ENCODE results near the gene COTL1. TPM values are rescaled to one million over a fixed set of nuclear protein-coding genes. Genes with fewer than 3 reads are reported as not detected.

The COTL1 gene
- total RNA-seq, 2 experiments from 2014 or later, result 125 to 232 TPM

GRCh38 chr16:84528322-84528721, 89.6 kb downstream of the COTL1 start:
- H3K9me2 ChIP-seq (ENCODE audit: insufficient read depth, low read length), result no peaks in the 10 kb centered on the region
- no TSS peak for BruUV-seq (replicated peaks)
- H3K79me2 ChIP-seq (ENCODE audit: insufficient read depth, low read depth, low read length), result no peaks in the 10 kb centered on the region
- POLR2A ChIA-PET, result interaction anchor here (0.6 to 0.8 kb wide), 2 partner anchors 241 to 426 kb away, joined by 3 read pairs; no protein-coding TSS in a partner anchor
- no peak for TF ChIP-seq EZH2phosphoT487 (IDR thresholded peaks at IDR 0.05; ENCODE audit: borderline replicate concordance, low read depth, low read length)
- TF ChIP-seq CTCF (conservative IDR thresholded peaks at IDR 0.05; ENCODE audit: low read length), result no peak
- H3K36me3 ChIP-seq (ENCODE audit: insufficient read depth, low read length), result no peaks in the 10 kb centered on the region
- H3K27ac ChIP-seq (ENCODE audit: low read depth, low read length, poor library complexity, severe bottlenecking), result no peak overlapping the region
- intact Hi-C loops (cut with micrococcal nuclease; ENCODE audit: unreplicated experiment), result no loop called here
- no peak overlapping the region for H2AFZ ChIP-seq (ENCODE audit: low read length)
- H3K4me1 ChIP-seq (ENCODE audit: insufficient read depth, low read length, poor library complexity, severe bottlenecking), result no peaks in the 10 kb centered on the region
- DNase-seq (ENCODE audit: low spot score), result no peak
- H3K4me3 ChIP-seq (ENCODE audit: low read depth, low read length, poor library complexity, severe bottlenecking), result no peak overlapping the region
- H4K20me1 ChIP-seq (ENCODE audit: insufficient read depth, low read length), result no peaks in the 10 kb centered on the region
- no peak overlapping the region for H3K4me2 ChIP-seq (ENCODE audit: low read length)
- CTCF ChIA-PET (ENCODE audit: unreplicated experiment), result no interaction called here
- no peaks in the 10 kb centered on the region for H3K9me3 ChIP-seq (ENCODE audit: low read length)

- Histone ChIP-seq H3K4me2 (ENCODE audit: low read length) (no peak overlapping the region), H3K9me2 (ENCODE audit: insufficient read depth, low read length) (no peaks in the 10 kb centered on the region)
- intact Hi-C loops (cut with micrococcal nuclease; ENCODE audit: unreplicated experiment), result no loop called here
Observed at GRCh38 chr16:84527532-84528269, 90.2 kb downstream of the COTL1 start.

More at GRCh38 chr16:84527532-84528269, 90.2 kb downstream of the COTL1 start:
- Histone ChIP-seq H3K4me1 (ENCODE audit: insufficient read depth, low read length, poor library complexity, severe bottlenecking) (no peaks in the 10 kb centered on the region), H3K27ac (ENCODE audit: low read depth, low read length, poor library complexity, severe bottlenecking) (no peak overlapping the region), H3K9me3 (ENCODE audit: low read length) (no peaks in the 10 kb centered on the region), H3K79me2 (ENCODE audit: insufficient read depth, low read depth, low read length) (no peaks in the 10 kb centered on the region), H3K4me3 (ENCODE audit: low read depth, low read length, poor library complexity, severe bottlenecking) (no peak overlapping the region), H2AFZ (ENCODE audit: low read length) (no peak overlapping the region), H3K36me3 (ENCODE audit: insufficient read depth, low read length) (no peaks in the 10 kb centered on the region), H4K20me1 (ENCODE audit: insufficient read depth, low read length) (no peaks in the 10 kb centered on the region)
- POLR2A ChIA-PET, result interaction anchor here (0.6 to 0.8 kb wide), 2 partner anchors 241 to 427 kb away, joined by 3 read pairs; no protein-coding TSS in a partner anchor
- CTCF ChIA-PET (ENCODE audit: unreplicated experiment), result no interaction called here
- TF ChIP-seq EZH2phosphoT487 (IDR thresholded peaks at IDR 0.05; ENCODE audit: borderline replicate concordance, low read depth, low read length) (no peak), CTCF (conservative IDR thresholded peaks at IDR 0.05; ENCODE audit: low read length) (no peak)
- no TSS peak for BruUV-seq (replicated peaks)
- no peak for DNase-seq (ENCODE audit: low spot score)

Data from OCI-LY7 (cell line).